ENCODE data around the gene KLHL41.
"Not testable (repeated sequence)": the region's sequence is repeated elsewhere in the genome, so short reads cannot be mapped to it uniquely, and the experiment has no call there.

The KLHL41 gene

DNA sequence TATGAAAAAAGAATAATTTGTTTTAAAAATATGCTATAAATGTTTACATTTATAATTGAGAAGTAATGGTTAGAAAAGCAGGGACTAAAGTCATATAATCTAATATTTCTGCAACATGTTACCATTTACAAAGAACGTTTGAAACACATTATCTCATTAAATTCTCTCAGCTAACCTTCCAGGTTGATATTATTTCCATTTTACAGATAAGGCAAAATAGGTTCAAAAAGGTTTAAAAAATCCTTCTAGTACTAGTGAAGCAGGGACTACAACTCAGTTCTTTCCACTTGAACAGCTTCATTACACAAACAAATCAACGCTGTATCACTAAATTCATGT, 63.3 kb downstream of the KLHL41 start:
- TF ChIP-seq CREB5 (CRISPR knock-in tag; IDR thresholded peaks at IDR 0.05; ENCODE audit: low read depth): no peak
- no peak for TF ChIP-seq ESRRG (CRISPR knock-in tag; IDR thresholded peaks at IDR 0.05)
- no peak for TF ChIP-seq RARB (CRISPR knock-in tag; IDR thresholded peaks at IDR 0.05)
- TF ChIP-seq POU6F1 (CRISPR knock-in tag; IDR thresholded peaks at IDR 0.05; ENCODE audit: borderline replicate concordance, low read depth): no peak
- no peak for TF ChIP-seq ZNF70 (CRISPR knock-in tag; IDR thresholded peaks at IDR 0.05)
- no peak for ATAC-seq

GRCh38 chr2:169573160-169573973, 63.9 kb downstream of the KLHL41 start, which contains the start of gene FASTKD1:
TSS of gene FASTKD1 (minus strand) at chr2:169573865. CDS start at chr2:169572029, 1,836 bp downstream.
- TF ChIP-seq, protein P1, sequence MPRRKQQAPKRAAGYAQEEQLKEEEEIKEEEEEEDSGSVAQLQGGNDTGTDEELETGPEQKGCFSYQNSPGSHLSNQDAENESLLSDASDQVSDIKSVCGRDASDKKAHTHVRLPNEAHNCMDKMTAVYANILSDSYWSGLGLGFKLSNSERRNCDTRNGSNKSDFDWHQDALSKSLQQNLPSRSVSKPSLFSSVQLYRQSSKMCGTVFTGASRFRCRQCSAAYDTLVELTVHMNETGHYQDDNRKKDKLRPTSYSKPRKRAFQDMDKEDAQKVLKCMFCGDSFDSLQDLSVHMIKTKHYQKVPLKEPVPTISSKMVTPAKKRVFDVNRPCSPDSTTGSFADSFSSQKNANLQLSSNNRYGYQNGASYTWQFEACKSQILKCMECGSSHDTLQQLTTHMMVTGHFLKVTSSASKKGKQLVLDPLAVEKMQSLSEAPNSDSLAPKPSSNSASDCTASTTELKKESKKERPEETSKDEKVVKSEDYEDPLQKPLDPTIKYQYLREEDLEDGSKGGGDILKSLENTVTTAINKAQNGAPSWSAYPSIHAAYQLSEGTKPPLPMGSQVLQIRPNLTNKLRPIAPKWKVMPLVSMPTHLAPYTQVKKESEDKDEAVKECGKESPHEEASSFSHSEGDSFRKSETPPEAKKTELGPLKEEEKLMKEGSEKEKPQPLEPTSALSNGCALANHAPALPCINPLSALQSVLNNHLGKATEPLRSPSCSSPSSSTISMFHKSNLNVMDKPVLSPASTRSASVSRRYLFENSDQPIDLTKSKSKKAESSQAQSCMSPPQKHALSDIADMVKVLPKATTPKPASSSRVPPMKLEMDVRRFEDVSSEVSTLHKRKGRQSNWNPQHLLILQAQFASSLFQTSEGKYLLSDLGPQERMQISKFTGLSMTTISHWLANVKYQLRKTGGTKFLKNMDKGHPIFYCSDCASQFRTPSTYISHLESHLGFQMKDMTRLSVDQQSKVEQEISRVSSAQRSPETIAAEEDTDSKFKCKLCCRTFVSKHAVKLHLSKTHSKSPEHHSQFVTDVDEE (CRISPR knock-in tag; IDR thresholded peaks at IDR 0.05): no peak
- TF ChIP-seq PATZ1 (CRISPR knock-in tag; IDR thresholded peaks at IDR 0.05; ENCODE audit: borderline replicate concordance) (no peak), PPARA (CRISPR knock-in tag; IDR thresholded peaks at IDR 0.05; ENCODE audit: borderline replicate concordance) (no peak), TOX (CRISPR knock-in tag; IDR thresholded peaks at IDR 0.05; ENCODE audit: borderline replicate concordance) (no peak), CREB5 (CRISPR knock-in tag; IDR thresholded peaks at IDR 0.05; ENCODE audit: low read depth) (no peak), GLIS3 (CRISPR knock-in tag; IDR thresholded peaks at IDR 0.05) (no peak), ZNF70 (CRISPR knock-in tag; IDR thresholded peaks at IDR 0.05) (no peak), ZFP3 (CRISPR knock-in tag; IDR thresholded peaks at IDR 0.05) (no peak), CSDC2 (CRISPR knock-in tag; IDR thresholded peaks at IDR 0.05) (no peak), ZNF8 (CRISPR knock-in tag; IDR thresholded peaks at IDR 0.05) (no peak), ARNTL (CRISPR knock-in tag; IDR thresholded peaks at IDR 0.05; ENCODE audit: borderline replicate concordance, low read depth) (no peak), TCF4 (CRISPR knock-in tag; IDR thresholded peaks at IDR 0.05; ENCODE audit: borderline replicate concordance) (no peak)
- TF ChIP-seq, protein P2, sequence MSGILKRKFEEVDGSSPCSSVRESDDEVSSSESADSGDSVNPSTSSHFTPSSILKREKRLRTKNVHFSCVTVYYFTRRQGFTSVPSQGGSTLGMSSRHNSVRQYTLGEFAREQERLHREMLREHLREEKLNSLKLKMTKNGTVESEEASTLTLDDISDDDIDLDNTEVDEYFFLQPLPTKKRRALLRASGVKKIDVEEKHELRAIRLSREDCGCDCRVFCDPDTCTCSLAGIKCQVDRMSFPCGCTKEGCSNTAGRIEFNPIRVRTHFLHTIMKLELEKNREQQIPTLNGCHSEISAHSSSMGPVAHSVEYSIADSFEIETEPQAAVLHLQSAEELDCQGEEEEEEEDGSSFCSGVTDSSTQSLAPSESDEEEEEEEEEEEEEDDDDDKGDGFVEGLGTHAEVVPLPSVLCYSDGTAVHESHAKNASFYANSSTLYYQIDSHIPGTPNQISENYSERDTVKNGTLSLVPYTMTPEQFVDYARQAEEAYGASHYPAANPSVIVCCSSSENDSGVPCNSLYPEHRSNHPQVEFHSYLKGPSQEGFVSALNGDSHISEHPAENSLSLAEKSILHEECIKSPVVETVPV (CRISPR knock-in tag; IDR thresholded peaks at IDR 0.05): no peak
- peak; percentile 100 for ATAC-seq

GRCh38 chr2:169573974-169574299, 64.4 kb downstream of the KLHL41 start:
- no peak for ATAC-seq
- TF ChIP-seq TCF4 (CRISPR knock-in tag; IDR thresholded peaks at IDR 0.05; ENCODE audit: borderline replicate concordance): no peak
- TF ChIP-seq, protein P1 (CRISPR knock-in tag; IDR thresholded peaks at IDR 0.05): no peak
- no peak for TF ChIP-seq PPARA (CRISPR knock-in tag; IDR thresholded peaks at IDR 0.05; ENCODE audit: borderline replicate concordance)
- TF ChIP-seq ZFP3 (CRISPR knock-in tag; IDR thresholded peaks at IDR 0.05): no peak
- no peak for TF ChIP-seq RARB (CRISPR knock-in tag; IDR thresholded peaks at IDR 0.05)
- TF ChIP-seq, protein P2 (CRISPR knock-in tag; IDR thresholded peaks at IDR 0.05): no peak
- no peak for TF ChIP-seq GLIS3 (CRISPR knock-in tag; IDR thresholded peaks at IDR 0.05)
- no peak for TF ChIP-seq CSDC2 (CRISPR knock-in tag; IDR thresholded peaks at IDR 0.05)

DNA sequence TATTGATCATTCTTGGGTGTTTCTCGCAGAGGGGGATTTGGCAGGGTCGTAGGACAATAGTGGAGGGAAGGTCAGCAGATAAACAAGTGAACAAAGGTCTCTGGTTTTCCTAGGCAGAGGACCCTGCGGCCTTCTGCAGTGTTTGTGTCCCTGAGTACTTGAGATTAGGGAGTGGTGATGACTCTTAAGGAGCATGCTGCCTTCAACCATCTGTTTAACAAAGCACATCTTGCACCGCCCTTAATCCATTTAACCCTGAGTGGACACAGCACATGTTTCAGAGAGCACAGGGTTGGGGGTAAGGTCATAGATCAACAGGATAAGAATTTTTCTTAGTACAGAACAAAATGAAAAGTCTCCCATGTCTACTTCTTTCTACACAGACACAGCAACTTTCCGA, 65.0 kb downstream of the KLHL41 start:
- not testable (repeated sequence) for ATAC-seq

GRCh38 chr2:169575264-169575663, 65.8 kb downstream of the KLHL41 start:
- not testable (repeated sequence) for ATAC-seq

Data from SK-N-SH treated with all-trans-retinoic acid at 6 μM for 48 hours (cell line).